CD4-positive, alpha-beta T cell (primary cell): ENCODE results near the gene ASCC3. TPM values are rescaled to one million over a fixed set of nuclear protein-coding genes. Genes with fewer than 3 reads are reported as not detected.

Experiments
- ATAC-seq: fragments of 200-7000 bp; cut with Tn5 transposase; one replicate; pipeline ENCODE4 v1.10.0; 2022; ENCODE audit warnings: mild to moderate bottlenecking; ENCODE audit not compliant: poor library complexity
- CTCF ChIA-PET: fragments of 350-600 bp; sonication (Branson Sonifier 250); formaldehyde crosslinking; loops from one replicate; lab custom pipeline; 2021; ENCODE audit warnings: antibody characterized with exemption, inconsistent platforms; lab: Charles Lee
- POLR2A ChIA-PET: fragments of 350-600 bp; sonication (Branson Sonifier 250); formaldehyde crosslinking; loops from one replicate; lab custom pipeline; 2021; ENCODE audit warnings: antibody characterized with exemption, inconsistent platforms; lab: Charles Lee
- DNase-seq, 14 experiments: peaks; one replicate each; pipeline ENCODE4 v3.0.0-alpha.2; 2013 to 2020; ENCODE audit warnings: mixed read lengths in 2 of 14
- H3K27ac ChIP-seq, 2 donors: one replicate each; pipeline versions ENCODE4 v1.5.1 to v1.7.0; 2013; ENCODE audit warnings: low read length in 2 of 2, low read depth in 1 of 2, mild to moderate bottlenecking in 1 of 2
- H3K27me3 ChIP-seq, 2 experiments: 1 replicate in 1 of 2; 2 replicates in 1 of 2; pipeline versions ENCODE4 v1.6.1 to v1.7.0; 2013; ENCODE audit warnings: low read length in 2 of 2, control low read depth in 1 of 2, mild to moderate bottlenecking in 1 of 2, moderate library complexity in 1 of 2; ENCODE audit not compliant: insufficient read depth in 2 of 2, control insufficient read depth in 1 of 2
- H3K36me3 ChIP-seq: one replicate; pipeline ENCODE4 v1.6.1; 2013; ENCODE audit warnings: low read length, control low read depth; ENCODE audit not compliant: insufficient read depth
- H3K4me1 ChIP-seq: one replicate; pipeline ENCODE4 v1.6.1; 2013; ENCODE audit warnings: low read length, control low read depth; ENCODE audit not compliant: insufficient read depth
- H3K4me3 ChIP-seq: one replicate; pipeline ENCODE4 v1.5.1; 2013; ENCODE audit warnings: mild to moderate bottlenecking, low read length, moderate library complexity
- H3K9me3 ChIP-seq, 2 experiments: 1 replicate in 1 of 2; 2 replicates in 1 of 2; pipeline versions ENCODE4 v1.6.1 to v1.7.0; 2013; ENCODE audit warnings: low read length in 2 of 2, mild to moderate bottlenecking in 2 of 2, control low read depth in 1 of 2, moderate library complexity in 1 of 2; ENCODE audit not compliant: control insufficient read depth in 1 of 2, insufficient read depth in 1 of 2
- H3K27ac Mint-ChIP-seq: one replicate; pipeline ENCODE4 v1.8.0; 2020; ENCODE audit warnings: mixed read lengths
- H3K27me3 Mint-ChIP-seq: one replicate; pipeline ENCODE4 v1.8.0; 2021; ENCODE audit warnings: mixed read lengths
- H3K36me3 Mint-ChIP-seq: one replicate; pipeline ENCODE4 v1.8.0; 2021; ENCODE audit warnings: low read depth, mixed read lengths
- H3K4me1 Mint-ChIP-seq: one replicate; pipeline ENCODE4 v1.8.0; 2021; ENCODE audit warnings: low read depth, mixed read lengths
- H3K4me3 Mint-ChIP-seq: one replicate; pipeline ENCODE4 v1.8.0; 2020; ENCODE audit warnings: mild to moderate bottlenecking, mixed read lengths
- H3K9me3 Mint-ChIP-seq: one replicate; pipeline ENCODE4 v1.8.0; 2020; ENCODE audit warnings: mixed read lengths
- CTCF ChIP-seq: fragments of 200-600 bp; IDR thresholded peaks from one replicate; pipeline ENCODE4 v1.8.0; 2022; ENCODE audit warnings: antibody characterized with exemption, mild to moderate bottlenecking
- intact Hi-C, 2 experiments: fragments of 100-400 bp; cut with DNase I in 1 of 2; cut with micrococcal nuclease in 1 of 2; formaldehyde crosslinking; loops; one replicate each; pipeline versions ENCODE4 v1.15.1 to v1.9.0; 2023 to 2025; cut with DNase I, micrococcal nuclease
- total RNA-seq, 174 experiments: library from RNA in 2 of 174; stranded (reverse) in 2 of 174; gene quantifications; one replicate each; pipeline ENCODE4 v1.2.3 and lab custom pipeline; 2021 to 2026

Gene ASCC3
- total RNA-seq, 2 experiments from 2014 or later: 28.9 to 30.4 TPM

- H3K27me3 Mint-ChIP-seq: no peaks in the 10 kb centered on the region
- no peaks in the 10 kb centered on the region for H3K9me3 Mint-ChIP-seq
- DNase-seq (no peak), ATAC-seq (no peak)
- H3K4me3 ChIP-seq: no peak overlapping the region
- POLR2A ChIA-PET: no interaction called here
- H3K4me1 ChIP-seq: no peaks in the 10 kb centered on the region
- H3K36me3 Mint-ChIP-seq: peaks cover 42% of the 10 kb centered on the region
- peaks cover 8% of the 10 kb centered on the region for H3K36me3 ChIP-seq
- no peak overlapping the region for H3K27ac ChIP-seq
- no peak overlapping the region for H3K27ac Mint-ChIP-seq
- intact Hi-C loops: no loop called here
- no peaks in the 10 kb centered on the region for H3K27me3 ChIP-seq
- no peak for TF ChIP-seq CTCF
- CTCF ChIA-PET: no interaction called here
- no peaks in the 10 kb centered on the region for H3K4me1 Mint-ChIP-seq
- H3K9me3 ChIP-seq: no peaks in the 10 kb centered on the region
- no peak overlapping the region for H3K4me3 Mint-ChIP-seq
These were observed 374.5 kb downstream of the ASCC3 start for GRCh38 chr6:100506651-100507050.

- no peaks in the 10 kb centered on the region for H3K9me3 Mint-ChIP-seq
- Histone ChIP-seq H3K9me3 (no peaks in the 10 kb centered on the region), H3K4me3 (no peak overlapping the region), H3K27me3 (no peaks in the 10 kb centered on the region), H3K36me3 (peaks cover 6% of the 10 kb centered on the region), H3K27ac (no peak overlapping the region), H3K4me1 (no peaks in the 10 kb centered on the region)
- no peak overlapping the region for H3K27ac Mint-ChIP-seq
- no peak for TF ChIP-seq CTCF
- DNase-seq (no peak), ATAC-seq (no peak)
- no peaks in the 10 kb centered on the region for H3K4me1 Mint-ChIP-seq
- POLR2A ChIA-PET: no interaction called here
- peaks cover 26% of the 10 kb centered on the region for H3K36me3 Mint-ChIP-seq
- H3K4me3 Mint-ChIP-seq: no peak overlapping the region
- H3K27me3 Mint-ChIP-seq: peaks cover 10% of the 10 kb centered on the region
- intact Hi-C loops: no loop called here
- CTCF ChIA-PET: no interaction called here
These were observed 376.1 kb downstream of the ASCC3 start for GRCh38 chr6:100504786-100505737.

- ChIA-PET POLR2A (no interaction called here), CTCF (no interaction called here)
- Histone ChIP-seq H3K27ac (no peak overlapping the region), H3K36me3 (no peaks in the 10 kb centered on the region), H3K4me3 (no peak overlapping the region), H3K9me3 (no peaks in the 10 kb centered on the region), H3K27me3 (no peaks in the 10 kb centered on the region), H3K4me1 (no peaks in the 10 kb centered on the region)
- Mint-ChIP-seq H3K27ac (no peak overlapping the region), H3K4me3 (no peak overlapping the region), H3K4me1 (no peaks in the 10 kb centered on the region), H3K9me3 (no peaks in the 10 kb centered on the region), H3K36me3 (peaks cover 8% of the 10 kb centered on the region), H3K27me3 (peaks cover 11% of the 10 kb centered on the region)
- intact Hi-C loops: no loop called here
- ATAC-seq (no peak), DNase-seq (no peak)
- no peak for TF ChIP-seq CTCF
These were observed 378.0 kb downstream of the ASCC3 start for GRCh38 chr6:100503043-100503705.
